ENCODE results near the gene AURKA.

Gene AURKA

DNA sequence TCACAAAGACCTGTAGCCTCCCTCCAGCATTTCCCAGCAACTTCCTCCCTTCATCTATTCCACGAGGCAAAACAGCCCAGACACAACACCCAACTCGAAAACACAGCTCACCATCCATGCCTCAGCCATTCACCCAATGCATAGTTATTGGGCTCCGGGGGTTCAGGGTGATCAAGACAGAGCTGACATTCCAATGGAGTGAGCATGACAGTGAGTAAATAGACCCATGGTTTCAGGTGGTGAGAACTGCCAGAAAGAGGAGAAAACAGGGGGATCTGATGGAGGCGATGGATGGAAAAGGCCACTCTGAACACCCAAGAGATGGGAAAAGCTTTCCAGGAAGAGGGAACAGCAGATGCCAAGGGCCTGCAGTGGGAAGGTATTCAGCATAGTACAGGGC is 25.9 kb upstream of the AURKA start:
- no peak overlapping the region for H2AFZ ChIP-seq (ENCODE audit: low read depth)
- H3K27ac ChIP-seq: no peak overlapping the region
- H3K9ac ChIP-seq: no peak overlapping the region
- no peak overlapping the region for H3K4me3 ChIP-seq (IDR thresholded peaks at IDR 0.05; ENCODE audit: insufficient read depth, low read depth, low read length)
- H3K79me2 ChIP-seq (ENCODE audit: insufficient read depth, low read depth): no peaks in the 10 kb centered on the region
- no peaks in the 10 kb centered on the region for H3K4me1 ChIP-seq (ENCODE audit: low read depth, poor library complexity, severe bottlenecking)
- H3K4me2 ChIP-seq: no peak overlapping the region
- no peaks in the 10 kb centered on the region for H3K36me3 ChIP-seq (ENCODE audit: insufficient read depth)
- TF ChIP-seq, protein P1, sequence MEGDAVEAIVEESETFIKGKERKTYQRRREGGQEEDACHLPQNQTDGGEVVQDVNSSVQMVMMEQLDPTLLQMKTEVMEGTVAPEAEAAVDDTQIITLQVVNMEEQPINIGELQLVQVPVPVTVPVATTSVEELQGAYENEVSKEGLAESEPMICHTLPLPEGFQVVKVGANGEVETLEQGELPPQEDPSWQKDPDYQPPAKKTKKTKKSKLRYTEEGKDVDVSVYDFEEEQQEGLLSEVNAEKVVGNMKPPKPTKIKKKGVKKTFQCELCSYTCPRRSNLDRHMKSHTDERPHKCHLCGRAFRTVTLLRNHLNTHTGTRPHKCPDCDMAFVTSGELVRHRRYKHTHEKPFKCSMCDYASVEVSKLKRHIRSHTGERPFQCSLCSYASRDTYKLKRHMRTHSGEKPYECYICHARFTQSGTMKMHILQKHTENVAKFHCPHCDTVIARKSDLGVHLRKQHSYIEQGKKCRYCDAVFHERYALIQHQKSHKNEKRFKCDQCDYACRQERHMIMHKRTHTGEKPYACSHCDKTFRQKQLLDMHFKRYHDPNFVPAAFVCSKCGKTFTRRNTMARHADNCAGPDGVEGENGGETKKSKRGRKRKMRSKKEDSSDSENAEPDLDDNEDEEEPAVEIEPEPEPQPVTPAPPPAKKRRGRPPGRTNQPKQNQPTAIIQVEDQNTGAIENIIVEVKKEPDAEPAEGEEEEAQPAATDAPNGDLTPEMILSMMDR (conservative IDR thresholded peaks at IDR 0.05; ENCODE audit: low read depth, low read length): no peak
- no peaks in the 10 kb centered on the region for H3K27me3 ChIP-seq (ENCODE audit: insufficient read depth, low read depth)
- H4K20me1 ChIP-seq (ENCODE audit: insufficient read depth): no peaks in the 10 kb centered on the region

DNA sequence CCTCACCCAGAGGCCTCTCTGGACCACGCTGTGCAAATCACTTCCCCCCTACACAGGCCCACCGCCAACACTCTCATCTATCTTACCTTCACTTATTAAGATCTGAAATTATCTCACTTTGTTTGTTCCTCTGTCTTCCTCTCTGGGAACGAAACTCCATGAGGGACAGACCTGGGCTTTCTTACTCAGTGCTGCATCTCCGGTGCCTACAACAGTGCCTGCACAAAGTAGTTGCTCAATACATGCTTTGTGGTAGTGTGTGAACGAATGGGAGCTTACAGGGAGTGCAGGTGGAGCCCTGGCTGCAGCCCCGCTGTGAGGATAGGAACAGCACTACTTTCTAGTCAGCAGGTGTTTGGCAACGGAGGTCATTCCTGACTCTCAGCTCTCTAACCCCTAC is 25.4 kb upstream of the AURKA start:
- H3K9ac ChIP-seq: no peak overlapping the region

DNA sequence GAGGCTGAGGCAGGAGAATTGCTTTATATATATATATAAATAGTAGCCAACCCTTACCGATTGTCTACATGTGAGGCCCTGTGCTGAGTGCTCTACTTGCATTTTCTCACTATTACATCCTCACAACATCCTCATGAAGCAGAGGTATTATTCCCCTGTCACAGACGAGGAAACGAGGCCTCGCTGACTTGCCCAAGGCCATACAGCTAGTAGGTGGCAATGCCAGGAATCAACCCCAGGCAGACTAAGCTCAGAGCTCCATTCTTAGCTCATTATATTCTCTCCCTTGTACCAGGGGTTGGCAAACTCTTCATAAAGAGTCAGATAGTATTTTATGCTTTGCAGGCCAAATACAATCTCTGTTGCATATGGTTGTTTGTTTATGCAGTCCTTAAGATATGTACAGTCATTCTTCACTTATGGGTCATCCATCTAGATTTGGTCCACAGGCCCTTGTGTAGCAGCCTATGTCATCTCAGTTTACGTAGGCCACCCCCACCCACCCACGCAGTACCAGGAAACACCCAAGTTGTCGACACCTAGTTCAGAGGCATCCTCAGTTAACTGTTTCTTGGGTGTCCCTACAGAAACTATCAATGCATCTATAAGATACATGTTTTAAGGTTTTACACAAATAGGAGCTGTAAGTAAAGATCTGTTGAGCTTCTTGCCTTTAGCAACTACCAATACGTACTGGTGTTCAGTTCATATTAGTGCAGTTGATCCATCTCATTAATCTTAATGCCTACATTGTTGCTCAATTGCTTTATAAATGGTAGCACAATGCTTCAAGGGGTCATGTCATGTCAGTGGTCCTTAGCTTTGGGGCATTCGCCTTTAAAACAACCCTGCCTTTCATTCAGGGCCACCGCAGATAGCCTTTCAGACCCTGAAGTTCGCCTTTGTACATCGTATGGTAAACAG is 23.1 kb upstream of the AURKA start:
- H3K79me2 ChIP-seq (ENCODE audit: insufficient read depth, low read depth): no peaks in the 10 kb centered on the region
- no peak overlapping the region for H2AFZ ChIP-seq (ENCODE audit: low read depth)
- no peaks in the 10 kb centered on the region for H4K20me1 ChIP-seq (ENCODE audit: insufficient read depth)
- no peak overlapping the region for H3K4me3 ChIP-seq (IDR thresholded peaks at IDR 0.05; ENCODE audit: insufficient read depth, low read depth, low read length)
- H3K36me3 ChIP-seq (ENCODE audit: insufficient read depth): no peaks in the 10 kb centered on the region
- H3K4me1 ChIP-seq (ENCODE audit: low read depth, poor library complexity, severe bottlenecking): no peaks in the 10 kb centered on the region
- TF ChIP-seq, protein P1 (conservative IDR thresholded peaks at IDR 0.05; ENCODE audit: low read depth, low read length): no peak
- no peaks in the 10 kb centered on the region for H3K27me3 ChIP-seq (ENCODE audit: insufficient read depth, low read depth)
- no peak overlapping the region for H3K4me2 ChIP-seq
- H3K27ac ChIP-seq: no peak overlapping the region
- no peak overlapping the region for H3K9ac ChIP-seq

More for the DNA sequence above, 25.4 kb upstream of the AURKA start:
- H3K4me1 ChIP-seq (ENCODE audit: low read depth, poor library complexity, severe bottlenecking): no peaks in the 10 kb centered on the region
- H3K79me2 ChIP-seq (ENCODE audit: insufficient read depth, low read depth): no peaks in the 10 kb centered on the region
- no peak overlapping the region for H3K27ac ChIP-seq
- H3K36me3 ChIP-seq (ENCODE audit: insufficient read depth): no peaks in the 10 kb centered on the region
- H3K4me3 ChIP-seq (IDR thresholded peaks at IDR 0.05; ENCODE audit: insufficient read depth, low read depth, low read length): no peak overlapping the region
- H2AFZ ChIP-seq (ENCODE audit: low read depth): no peak overlapping the region
- no peak overlapping the region for H3K4me2 ChIP-seq
- no peaks in the 10 kb centered on the region for H4K20me1 ChIP-seq (ENCODE audit: insufficient read depth)
- H3K27me3 ChIP-seq (ENCODE audit: insufficient read depth, low read depth): no peaks in the 10 kb centered on the region
- TF ChIP-seq, protein P1 (conservative IDR thresholded peaks at IDR 0.05; ENCODE audit: low read depth, low read length): no peak

DNA sequence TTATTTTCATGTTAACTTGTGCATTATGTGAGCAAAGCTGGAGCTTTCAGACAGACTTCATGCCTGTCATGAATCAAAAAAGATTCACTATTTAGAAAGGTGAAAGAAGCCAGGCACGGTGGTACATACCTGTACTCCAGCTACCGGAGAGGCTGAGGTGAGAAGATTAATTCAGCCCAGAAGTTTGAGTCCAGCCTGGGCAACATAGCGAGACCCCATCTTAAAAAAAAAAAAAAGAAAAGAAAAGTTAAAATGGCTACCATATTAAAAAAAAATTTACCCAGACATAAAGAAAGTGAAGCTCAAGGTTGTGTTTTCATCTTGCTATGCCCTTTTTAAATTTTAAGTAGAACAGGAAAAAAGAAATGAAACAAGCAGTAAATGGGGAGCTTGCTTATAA is 20.9 kb upstream of the AURKA start:
- no peak overlapping the region for H3K4me3 ChIP-seq (IDR thresholded peaks at IDR 0.05; ENCODE audit: insufficient read depth, low read depth, low read length)
- H3K4me2 ChIP-seq: no peak overlapping the region
- H3K4me1 ChIP-seq (ENCODE audit: low read depth, poor library complexity, severe bottlenecking): no peaks in the 10 kb centered on the region
- H3K79me2 ChIP-seq (ENCODE audit: insufficient read depth, low read depth): no peaks in the 10 kb centered on the region
- H3K27me3 ChIP-seq (ENCODE audit: insufficient read depth, low read depth): no peaks in the 10 kb centered on the region
- no peak overlapping the region for H3K9ac ChIP-seq
- TF ChIP-seq, protein P1 (conservative IDR thresholded peaks at IDR 0.05; ENCODE audit: low read depth, low read length): no peak
- no peak overlapping the region for H2AFZ ChIP-seq (ENCODE audit: low read depth)
- no peaks in the 10 kb centered on the region for H3K36me3 ChIP-seq (ENCODE audit: insufficient read depth)
- no peaks in the 10 kb centered on the region for H4K20me1 ChIP-seq (ENCODE audit: insufficient read depth)
- H3K27ac ChIP-seq: no peak overlapping the region

Measured in KMS-11 (cell line).